ENCODE data around the gene RPS19.

Gene RPS19

DNA sequence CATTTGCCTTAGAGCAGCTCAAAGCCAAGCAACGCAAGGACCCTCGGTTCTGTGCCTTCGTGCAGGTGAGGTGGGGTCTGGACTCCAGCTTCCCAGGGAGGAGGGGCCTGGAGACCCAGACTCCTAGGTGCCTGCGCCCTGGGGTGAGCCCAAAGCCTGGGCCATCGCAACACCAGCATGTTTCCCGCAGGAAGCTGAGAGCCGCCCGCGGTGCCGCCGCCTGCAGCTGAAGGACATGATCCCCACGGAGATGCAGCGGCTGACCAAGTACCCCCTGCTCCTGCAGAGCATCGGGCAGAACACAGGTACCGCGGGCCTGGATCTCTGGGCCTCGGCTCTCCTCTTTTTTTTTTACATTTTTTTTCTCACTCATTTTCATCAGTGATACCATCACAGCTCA, 42.5 kb downstream of the RPS19 start:
- no peak for TF ChIP-seq CTCF (conservative IDR thresholded peaks at IDR 0.05; ENCODE audit: control insufficient read depth, insufficient read depth, low read depth, low read length)
- no peak for DNase-seq (ENCODE audit: low read depth)
- no peak overlapping the region for H3K4me3 ChIP-seq (ENCODE audit: control insufficient read depth, low read depth, low read length)

DNA sequence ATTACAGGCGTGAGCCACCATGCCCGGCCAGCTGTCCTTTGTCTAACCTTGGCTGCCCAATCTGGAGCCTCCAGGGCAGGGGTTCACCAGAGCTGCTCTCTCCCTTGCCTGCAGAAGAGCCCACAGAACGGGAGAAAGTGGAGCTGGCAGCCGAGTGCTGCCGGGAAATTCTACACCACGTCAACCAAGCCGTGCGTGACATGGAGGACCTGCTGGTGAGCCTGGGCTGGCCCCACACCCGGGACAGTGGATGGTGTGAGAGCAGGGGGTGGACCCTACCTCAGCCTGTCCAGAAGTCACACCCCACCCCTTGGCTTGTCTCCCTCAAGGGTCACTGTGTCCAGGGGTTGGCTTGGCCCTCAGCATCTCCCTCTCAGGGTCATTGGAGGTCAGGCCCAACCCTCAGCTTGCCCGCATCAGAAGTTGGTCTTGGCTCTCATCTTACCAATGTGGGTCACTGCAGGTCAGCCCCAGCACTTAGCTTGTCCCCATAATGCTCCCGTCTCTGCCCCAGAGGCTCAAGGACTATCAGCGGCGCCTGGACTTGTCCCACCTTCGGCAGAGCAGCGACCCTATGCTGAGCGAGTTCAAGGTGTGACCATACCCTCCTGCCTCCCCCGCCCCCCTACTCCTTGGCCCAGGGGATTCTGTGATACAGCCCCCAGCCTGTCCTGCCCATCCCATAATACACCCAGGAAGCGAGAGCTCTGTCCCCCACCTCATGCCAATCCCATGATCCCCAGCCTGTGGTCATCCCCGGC, 43.3 kb downstream of the RPS19 start:
- no peak for DNase-seq (ENCODE audit: low read depth)
- H3K4me3 ChIP-seq (ENCODE audit: control insufficient read depth, low read depth, low read length) = no peak overlapping the region
- TF ChIP-seq CTCF (conservative IDR thresholded peaks at IDR 0.05; ENCODE audit: control insufficient read depth, insufficient read depth, low read depth, low read length) = no peak

GRCh38 chr19:41904118-41904870, 44.2 kb downstream of the RPS19 start:
- H3K4me3 ChIP-seq (ENCODE audit: control insufficient read depth, low read depth, low read length) = no peak overlapping the region
- TF ChIP-seq CTCF (conservative IDR thresholded peaks at IDR 0.05; ENCODE audit: control insufficient read depth, insufficient read depth, low read depth, low read length) = no peak
- DNase-seq (ENCODE audit: low read depth) = no peak

GRCh38 chr19:41905273-41906002, 45.4 kb downstream of the RPS19 start:
- no peak overlapping the region for H3K4me3 ChIP-seq (ENCODE audit: control insufficient read depth, low read depth, low read length)
- no peak for TF ChIP-seq CTCF (conservative IDR thresholded peaks at IDR 0.05; ENCODE audit: control insufficient read depth, insufficient read depth, low read depth, low read length)
- no peak for DNase-seq (ENCODE audit: low read depth)

- no peak overlapping the region for H3K4me3 ChIP-seq (ENCODE audit: control insufficient read depth, low read depth, low read length)
- TF ChIP-seq CTCF (conservative IDR thresholded peaks at IDR 0.05; ENCODE audit: control insufficient read depth, insufficient read depth, low read depth, low read length) = no peak
- DNase-seq (ENCODE audit: low read depth) = no peak
These were observed 46.2 kb downstream of the RPS19 start for GRCh38 chr19:41906271-41906670.

DNA sequence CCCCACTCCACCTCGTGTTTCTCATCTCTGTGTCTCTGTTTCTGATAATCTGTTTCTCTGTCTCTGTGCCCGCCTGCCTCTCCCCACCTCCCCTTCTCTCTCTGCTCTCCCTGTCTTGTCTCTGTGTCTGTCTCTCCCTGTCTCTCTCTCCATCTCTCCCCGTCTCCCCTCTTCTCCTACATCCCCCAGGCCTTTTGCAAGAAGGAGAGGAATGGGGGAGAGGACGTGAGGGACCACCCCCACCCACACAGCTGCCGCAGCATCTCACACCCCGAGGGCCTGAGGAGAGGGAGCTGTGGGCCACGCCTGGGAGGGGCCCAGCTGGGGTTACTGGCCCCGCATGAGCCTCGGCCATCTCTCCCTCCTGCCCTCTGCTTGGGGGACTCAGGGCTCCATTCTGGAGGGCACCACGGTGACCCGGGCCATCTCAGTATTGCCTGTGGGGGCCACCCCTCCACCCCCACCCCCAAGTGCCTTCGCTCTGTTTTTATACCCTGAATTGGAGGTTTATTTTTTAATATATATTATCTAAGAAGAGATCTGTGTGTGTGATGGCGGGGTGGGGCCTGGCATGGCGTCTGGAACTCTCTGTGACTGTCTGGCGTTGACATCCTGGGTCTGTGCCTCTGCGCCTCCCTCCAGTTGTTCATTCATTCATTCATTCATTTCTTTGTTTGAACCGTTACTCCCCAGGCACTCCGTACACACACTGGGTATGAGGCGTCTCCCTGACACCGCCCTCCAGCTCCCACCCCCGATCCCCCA, 47.0 kb downstream of the RPS19 start:
- DNase-seq (ENCODE audit: low read depth) = no peak
- no peak overlapping the region for H3K4me3 ChIP-seq (ENCODE audit: control insufficient read depth, low read depth, low read length)
- no peak for TF ChIP-seq CTCF (conservative IDR thresholded peaks at IDR 0.05; ENCODE audit: control insufficient read depth, insufficient read depth, low read depth, low read length)
